ENCODE data around the gene GEN1.

Gene GEN1

GRCh38 chr2:17805717-17806363, 51.9 kb downstream of the GEN1 start:
- Histone ChIP-seq H3K9me3 (ENCODE audit: control insufficient read depth, insufficient read depth, low read length) (no peaks in the 10 kb centered on the region), H3K27ac (ENCODE audit: low read depth, low read length) (no peak overlapping the region), H3K4me2 (ENCODE audit: low read length) (no peak overlapping the region), H3K79me2 (ENCODE audit: control insufficient read depth, low read length) (no peaks in the 10 kb centered on the region), H3K27me3 (ENCODE audit: control insufficient read depth, low read length) (no peaks in the 10 kb centered on the region), H3K9me2 (replicated peaks; ENCODE audit: control insufficient read depth, low read length) (no peaks in the 10 kb centered on the region), H4K20me1 (ENCODE audit: control insufficient read depth, insufficient read depth, low read depth, low read length) (no peaks in the 10 kb centered on the region), H3K36me3 (ENCODE audit: control insufficient read depth, low read length) (no peaks in the 10 kb centered on the region), H3K4me3 (ENCODE audit: low read length) (no peak overlapping the region), H3F3A (ENCODE audit: control insufficient read depth, insufficient read depth) (0 out of 2 replicates have a peak, but pooled peaks cover 3% of the 10 kb centered on the region), H3K4me1 (ENCODE audit: control insufficient read depth, low read length) (peaks cover 30% of the 10 kb centered on the region)
- no peak for TF ChIP-seq CTCF (IDR thresholded peaks at IDR 0.05; ENCODE audit: low read depth, low read length, poor library complexity, severe bottlenecking)
- TF ChIP-seq EZH2phosphoT487 (IDR thresholded peaks at IDR 0.05; ENCODE audit: borderline replicate concordance, low read length) = no peak

GRCh38 chr2:17813010-17813741, 59.2 kb downstream of the GEN1 start:
- Histone ChIP-seq H3F3A (ENCODE audit: control insufficient read depth, insufficient read depth) (no peaks in the 10 kb centered on the region), H3K79me2 (ENCODE audit: control insufficient read depth, low read length) (no peaks in the 10 kb centered on the region), H3K36me3 (ENCODE audit: control insufficient read depth, low read length) (no peaks in the 10 kb centered on the region), H3K9me3 (ENCODE audit: control insufficient read depth, insufficient read depth, low read length) (no peaks in the 10 kb centered on the region), H3K27ac (ENCODE audit: low read depth, low read length) (no peak overlapping the region), H4K20me1 (ENCODE audit: control insufficient read depth, insufficient read depth, low read depth, low read length) (no peaks in the 10 kb centered on the region), H3K4me2 (ENCODE audit: low read length) (peak overlapping the region; percentile 52), H3K4me3 (ENCODE audit: low read length) (peak overlapping the region; percentile 21; the same call in 1 of the 2 replicates), H3K27me3 (ENCODE audit: control insufficient read depth, low read length) (no peaks in the 10 kb centered on the region), H3K4me1 (ENCODE audit: control insufficient read depth, low read length) (peaks cover 18% of the 10 kb centered on the region), H3K9me2 (replicated peaks; ENCODE audit: control insufficient read depth, low read length) (no peaks in the 10 kb centered on the region)
- no peak for TF ChIP-seq EZH2phosphoT487 (IDR thresholded peaks at IDR 0.05; ENCODE audit: borderline replicate concordance, low read length)
- no peak for TF ChIP-seq CTCF (IDR thresholded peaks at IDR 0.05; ENCODE audit: low read depth, low read length, poor library complexity, severe bottlenecking)

- Histone ChIP-seq H3K4me3 (ENCODE audit: low read length) (peak overlapping the region; percentile 21; the same call in 1 of the 2 replicates), H3K27ac (ENCODE audit: low read depth, low read length) (no peak overlapping the region), H4K20me1 (ENCODE audit: control insufficient read depth, insufficient read depth, low read depth, low read length) (no peaks in the 10 kb centered on the region), H3K79me2 (ENCODE audit: control insufficient read depth, low read length) (no peaks in the 10 kb centered on the region), H3K9me2 (replicated peaks; ENCODE audit: control insufficient read depth, low read length) (no peaks in the 10 kb centered on the region), H3K4me1 (ENCODE audit: control insufficient read depth, low read length) (peaks cover 18% of the 10 kb centered on the region), H3K4me2 (ENCODE audit: low read length) (peak overlapping the region; percentile 52), H3K9me3 (ENCODE audit: control insufficient read depth, insufficient read depth, low read length) (no peaks in the 10 kb centered on the region), H3K27me3 (ENCODE audit: control insufficient read depth, low read length) (no peaks in the 10 kb centered on the region), H3F3A (ENCODE audit: control insufficient read depth, insufficient read depth) (no peaks in the 10 kb centered on the region), H3K36me3 (ENCODE audit: control insufficient read depth, low read length) (no peaks in the 10 kb centered on the region)
- TF ChIP-seq EZH2phosphoT487 (IDR thresholded peaks at IDR 0.05; ENCODE audit: borderline replicate concordance, low read length) = no peak
- no peak for TF ChIP-seq CTCF (IDR thresholded peaks at IDR 0.05; ENCODE audit: low read depth, low read length, poor library complexity, severe bottlenecking)
These were observed 60.0 kb downstream of the GEN1 start for GRCh38 chr2:17813742-17814473.

Measured in DOHH2 (cell line).